Measurements from ENCODE around the gene AKT3.

AKT3 gene

GRCh38 chr1:243725075-243725474 is 125.0 kb downstream of the AKT3 start:
- no peak for DNase-seq (ENCODE audit: low read depth)
- no peak for TF ChIP-seq CTCF (IDR thresholded peaks at IDR 0.05; ENCODE audit: control insufficient read depth, extremely low read depth, insufficient read depth)
- H3K4me3 ChIP-seq (ENCODE audit: low read depth, low read length): no peak overlapping the region

DNA sequence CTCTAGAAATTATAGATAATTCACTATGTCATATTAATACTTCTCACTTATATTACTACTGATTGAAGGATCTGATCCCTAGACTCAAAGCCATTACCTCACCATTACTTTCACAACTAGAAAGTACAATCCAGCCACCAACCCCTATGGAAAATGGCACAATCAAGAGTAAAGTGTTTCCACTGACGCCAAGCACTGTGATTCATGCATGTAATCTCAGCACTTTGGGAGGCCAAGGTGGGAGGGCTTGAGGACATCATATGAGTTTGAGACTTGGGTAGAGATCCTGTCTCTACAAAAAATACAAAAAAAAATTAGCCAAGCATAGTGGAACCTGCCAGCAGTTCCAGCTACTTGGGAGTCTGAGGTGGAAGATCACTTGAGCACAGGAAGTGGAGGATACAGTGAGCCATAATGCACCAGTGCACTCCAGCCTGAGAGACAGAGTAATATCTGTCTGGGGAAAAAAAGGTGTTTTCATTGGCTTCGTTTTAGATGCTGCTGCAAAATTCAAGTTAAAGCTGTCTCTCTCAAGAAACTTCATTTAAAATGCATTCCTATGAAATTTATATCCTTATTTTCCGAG is 126.5 kb downstream of the AKT3 start:
- no peak overlapping the region for H3K4me3 ChIP-seq (ENCODE audit: low read depth, low read length)
- DNase-seq (ENCODE audit: low read depth): no peak
- no peak for TF ChIP-seq CTCF (IDR thresholded peaks at IDR 0.05; ENCODE audit: control insufficient read depth, extremely low read depth, insufficient read depth)

GRCh38 chr1:243723050-243723449 is 127.0 kb downstream of the AKT3 start:
- H3K4me3 ChIP-seq (ENCODE audit: low read depth, low read length): no peak overlapping the region
- TF ChIP-seq CTCF (IDR thresholded peaks at IDR 0.05; ENCODE audit: control insufficient read depth, extremely low read depth, insufficient read depth): no peak
- no peak for DNase-seq (ENCODE audit: low read depth)

DNA sequence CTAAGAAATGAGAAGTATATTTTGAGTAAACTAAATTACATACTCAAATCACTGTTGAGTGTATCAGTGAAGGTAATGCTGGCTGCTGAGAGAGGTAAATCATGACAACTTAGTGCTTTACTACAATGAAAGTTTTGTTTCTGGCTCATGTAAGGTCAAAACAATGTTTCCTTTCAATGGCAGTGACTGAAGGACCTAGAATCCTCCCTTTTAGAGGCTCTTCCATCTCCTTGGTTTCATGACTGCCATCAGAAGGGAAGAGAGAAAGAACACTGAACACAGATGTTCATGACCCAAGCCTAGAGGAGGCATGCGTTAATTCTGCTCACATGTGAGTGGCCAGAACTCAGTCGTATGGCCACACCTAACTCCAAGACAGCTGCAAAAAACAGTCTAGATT is 130.6 kb downstream of the AKT3 start:
- H3K4me3 ChIP-seq (ENCODE audit: low read depth, low read length): no peak overlapping the region
- no peak for TF ChIP-seq CTCF (IDR thresholded peaks at IDR 0.05; ENCODE audit: control insufficient read depth, extremely low read depth, insufficient read depth)
- no peak for DNase-seq (ENCODE audit: low read depth)

GRCh38 chr1:243718893-243719292 is 131.2 kb downstream of the AKT3 start:
- no peak for TF ChIP-seq CTCF (IDR thresholded peaks at IDR 0.05; ENCODE audit: control insufficient read depth, extremely low read depth, insufficient read depth)
- no peak overlapping the region for H3K4me3 ChIP-seq (ENCODE audit: low read depth, low read length)
- DNase-seq (ENCODE audit: low read depth): no peak

- no peak for TF ChIP-seq CTCF (IDR thresholded peaks at IDR 0.05; ENCODE audit: control insufficient read depth, extremely low read depth, insufficient read depth)
- H3K4me3 ChIP-seq (ENCODE audit: low read depth, low read length): no peak overlapping the region
- DNase-seq (ENCODE audit: low read depth): no peak
Measured at GRCh38 chr1:243718022-243718421, 132.0 kb downstream of the AKT3 start.

DNA sequence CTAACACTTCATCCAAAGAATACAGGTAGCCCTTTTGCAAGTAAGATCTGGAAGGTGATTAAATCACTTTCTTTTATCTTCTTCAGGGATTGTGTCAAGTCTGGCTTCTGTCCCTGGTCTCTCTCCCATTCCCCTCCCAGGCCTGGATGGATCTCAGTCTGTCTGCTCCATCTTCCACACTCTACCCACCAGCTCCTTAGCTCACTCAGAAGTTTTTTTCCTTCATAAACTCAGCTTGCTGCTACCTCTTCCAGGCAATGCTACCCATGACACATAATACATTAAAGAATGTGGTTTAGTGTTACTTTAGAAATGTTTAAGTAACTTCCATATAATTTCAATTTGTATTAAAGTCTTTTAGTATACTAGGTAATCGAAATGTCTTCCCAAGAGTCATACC is 133.1 kb downstream of the AKT3 start:
- no peak overlapping the region for H3K4me3 ChIP-seq (ENCODE audit: low read depth, low read length)
- no peak for DNase-seq (ENCODE audit: low read depth)
- TF ChIP-seq CTCF (IDR thresholded peaks at IDR 0.05; ENCODE audit: control insufficient read depth, extremely low read depth, insufficient read depth): no peak
